ENCODE measurements around the gene RAMAC.

GRCh38 chr15:83018436-83018835, 32.4 kb downstream of the RAMAC start:
- no peak for TF ChIP-seq ZBTB33 (IDR thresholded peaks at IDR 0.05; ENCODE audit: borderline replicate concordance, low read depth)
- no peak for TF ChIP-seq CTCF (IDR thresholded peaks at IDR 0.05)
- no peak for TF ChIP-seq RAD21 (IDR thresholded peaks at IDR 0.05; ENCODE audit: low read length)
- no peak for TF ChIP-seq FOSL2 (IDR thresholded peaks at IDR 0.05; ENCODE audit: borderline replicate concordance, low read depth)
- no peak for TF ChIP-seq GABPA (IDR thresholded peaks at IDR 0.05; ENCODE audit: low read depth)
- no peak for TF ChIP-seq SIN3A (IDR thresholded peaks at IDR 0.05; ENCODE audit: borderline replicate concordance, low read depth, low read length)
- TF ChIP-seq REST (IDR thresholded peaks at IDR 0.05; ENCODE audit: low read depth, low read length), result no peak
- TF ChIP-seq SMC3 (IDR thresholded peaks at IDR 0.05; ENCODE audit: low read depth, low read length), result no peak
- TF ChIP-seq USF2 (IDR thresholded peaks at IDR 0.05; ENCODE audit: borderline replicate concordance, low read depth, low read length), result no peak

All from SK-N-SH (cell line).